H1 (cell line): Measurements from ENCODE around the gene LARP4B. TPM values are rescaled to one million over a fixed set of nuclear protein-coding genes. Genes with fewer than 3 reads are reported as not detected.

Experiments used
- CTCF ChIA-PET: fragments of 300-600 bp; sonication (Branson Sonifier 250); formaldehyde crosslinking; loops from one replicate; lab custom pipeline; 2021; ENCODE audit not compliant: partially characterized antibody; lab: Charles Lee
- POLR2A ChIA-PET: fragments of 300-600 bp; sonication (Branson Sonifier 250); formaldehyde crosslinking; loops from one replicate; lab custom pipeline; 2021; ENCODE audit warnings: inconsistent platforms; ENCODE audit not compliant: partially characterized antibody; lab: Charles Lee
- DNase-seq, 2 experiments: peaks; one replicate each; pipeline versions ENCODE4 v3.0.0 to v3.0.0-alpha.2; 2010 to 2022; ENCODE audit warnings: low spot score in 2 of 2, low read depth in 1 of 2, mixed read lengths in 1 of 2
- FAIRE-seq: peaks from 2 replicates; lab custom pipeline; 2011; peaks lifted over from hg19 to GRCh38; lab: Jason Lieb, UNC
- H2AFZ ChIP-seq: 2 replicates; pipeline ENCODE4 v1.8.1; 2012; ENCODE audit warnings: low read length, inconsistent platforms
- H2AK5ac ChIP-seq: 2 replicates; pipeline ENCODE4 v1.6.1; 2013; ENCODE audit warnings: low read depth, low read length
- H2BK120ac ChIP-seq: replicated peaks from 2 replicates; pipeline ENCODE3; 2013; ENCODE audit warnings: low read depth, low read length, inconsistent platforms
- H2BK12ac ChIP-seq: 2 replicates; pipeline ENCODE4 v1.6.1; 2013; ENCODE audit warnings: low read depth, low read length
- H2BK15ac ChIP-seq: 2 replicates; pipeline ENCODE4 v1.6.1; 2013; ENCODE audit warnings: low read length
- H2BK20ac ChIP-seq: 2 replicates; pipeline ENCODE4 v1.6.1; 2013; ENCODE audit warnings: low read length
- H2BK5ac ChIP-seq: 2 replicates; pipeline ENCODE4 v1.6.1; 2013; ENCODE audit warnings: low read depth, low read length
- H3K14ac ChIP-seq: 2 replicates; pipeline ENCODE4 v1.6.1; 2013; ENCODE audit warnings: inconsistent platforms; ENCODE audit not compliant: insufficient read length
- H3K18ac ChIP-seq: 2 replicates; pipeline ENCODE4 v1.6.1; 2013; ENCODE audit warnings: low read length; ENCODE audit errors: extremely low read depth
- H3K23ac ChIP-seq: 2 replicates; pipeline ENCODE4 v1.6.1; 2013; ENCODE audit warnings: inconsistent platforms; ENCODE audit not compliant: insufficient read length
- H3K23me2 ChIP-seq: 2 replicates; pipeline ENCODE4 v1.6.1; 2013; ENCODE audit warnings: low read depth, low read length
- H3K27ac ChIP-seq: 2 replicates; pipeline ENCODE4 v1.6.1; 2011; ENCODE audit warnings: low read depth, low read length, inconsistent platforms
- H3K27me3 ChIP-seq, 4 experiments: replicated peaks in 1 of 4; 1 replicate in 1 of 4; 2 replicates in 3 of 4; pipeline versions ENCODE4 v1.6.1 to v1.8.1; 2011 to 2013; ENCODE audit warnings: low read length in 3 of 4, mild to moderate bottlenecking in 3 of 4, inconsistent platforms in 2 of 4, mixed read lengths in 2 of 4, moderate library complexity in 1 of 4; ENCODE audit not compliant: control insufficient read depth in 3 of 4, insufficient read depth in 3 of 4; ENCODE audit errors: extremely low read depth in 1 of 4
- H3K36me3 ChIP-seq, 4 experiments: 2 replicates each; pipeline versions ENCODE4 v1.6.1 to v1.8.1; 2011 to 2013; ENCODE audit warnings: mild to moderate bottlenecking in 4 of 4, low read length in 3 of 4, moderate library complexity in 2 of 4, control low read depth in 1 of 4, inconsistent platforms in 1 of 4; ENCODE audit not compliant: insufficient read depth in 4 of 4, control insufficient read depth in 2 of 4
- H3K4ac ChIP-seq: replicated peaks from 2 replicates; pipeline ENCODE3; 2013; ENCODE audit warnings: low read length, low read depth, mixed read lengths, inconsistent platforms; ENCODE audit not compliant: insufficient read length
- H3K4me1 ChIP-seq, 4 experiments: replicated peaks in 1 of 4; 1 replicate in 1 of 4; 2 replicates in 3 of 4; pipeline versions ENCODE4 v1.6.1 to v1.8.1; 2011 to 2013; ENCODE audit warnings: low read length in 3 of 4, inconsistent platforms in 2 of 4, mixed read lengths in 1 of 4; ENCODE audit not compliant: insufficient read depth in 4 of 4, control insufficient read depth in 3 of 4
- H3K4me2 ChIP-seq, 2 experiments: 2 replicates each; pipeline versions ENCODE4 v1.6.1 to v1.8.1; 2011 to 2013; ENCODE audit warnings: low read depth in 2 of 2, low read length in 2 of 2, control low read depth in 1 of 2, inconsistent platforms in 1 of 2, mild to moderate bottlenecking in 1 of 2; ENCODE audit not compliant: insufficient read depth in 1 of 2
- H3K4me3 ChIP-seq, 4 experiments: fragments of 200-600, 300-600 bp in 1 of 4; sonication (generic), shearing (Covaris generic), sonication (Bioruptor Twin) in 1 of 4; 2 replicates each; pipeline versions ENCODE4 v1.5.1 to v1.8.1; 2011 to 2016; ENCODE audit warnings: low read length in 4 of 4, low read depth in 3 of 4, control low read depth in 2 of 4, inconsistent platforms in 2 of 4, mild to moderate bottlenecking in 2 of 4, mixed read lengths in 1 of 4, moderate library complexity in 1 of 4; ENCODE audit not compliant: insufficient read depth in 2 of 4; ENCODE audit errors: extremely low read depth in 1 of 4
- H3K56ac ChIP-seq: replicated peaks from 2 replicates; pipeline ENCODE3; 2013; ENCODE audit warnings: low read depth, mild to moderate bottlenecking, mixed read lengths, low read length, inconsistent platforms; ENCODE audit not compliant: insufficient read length
- H3K79me1 ChIP-seq: 2 replicates; pipeline ENCODE4 v1.6.1; 2013; ENCODE audit warnings: low read depth, low read length, control low read depth
- H3K79me2 ChIP-seq, 2 experiments: 2 replicates each; pipeline versions ENCODE4 v1.6.1 to v1.8.1; 2012 to 2013; ENCODE audit warnings: low read length in 2 of 2, mild to moderate bottlenecking in 2 of 2, inconsistent platforms in 1 of 2; ENCODE audit not compliant: insufficient read depth in 2 of 2, control insufficient read depth in 1 of 2
- H3K9ac ChIP-seq, 4 experiments: replicated peaks in 1 of 4; 1 replicate in 1 of 4; 2 replicates in 3 of 4; pipeline versions ENCODE4 v1.6.1 to v1.8.1; 2011 to 2013; ENCODE audit warnings: low read depth in 3 of 4, low read length in 3 of 4, control low read depth in 2 of 4, mild to moderate bottlenecking in 2 of 4, moderate library complexity in 2 of 4, inconsistent platforms in 1 of 4; ENCODE audit errors: extremely low read depth in 1 of 4
- H3K9me3 ChIP-seq, 2 experiments: 2 replicates each; pipeline versions ENCODE4 v1.6.1 to v1.8.1; 2012 to 2013; ENCODE audit warnings: mild to moderate bottlenecking in 2 of 2, moderate library complexity in 2 of 2, control low read depth in 1 of 2, inconsistent platforms in 1 of 2, low read depth in 1 of 2, low read length in 1 of 2, mixed read lengths in 1 of 2; ENCODE audit not compliant: insufficient read depth in 2 of 2
- H4K20me1 ChIP-seq, 2 experiments: replicated peaks in 1 of 2; 2 replicates each; pipeline versions ENCODE3 to v1.8.1; 2011 to 2013; ENCODE audit warnings: inconsistent platforms in 2 of 2, low read length in 2 of 2, mild to moderate bottlenecking in 1 of 2; ENCODE audit not compliant: insufficient read depth in 2 of 2, control insufficient read depth in 1 of 2
- H4K5ac ChIP-seq: 2 replicates; pipeline ENCODE4 v1.6.1; 2013; ENCODE audit warnings: low read length, low read depth, mixed read lengths, inconsistent platforms; ENCODE audit not compliant: insufficient read length
- H4K8ac ChIP-seq: 2 replicates; pipeline ENCODE4 v1.8.0; 2013; ENCODE audit warnings: mild to moderate bottlenecking, moderate library complexity, low read length, inconsistent platforms; ENCODE audit not compliant: insufficient read depth; ENCODE audit errors: extremely low read depth
- H4K91ac ChIP-seq: replicated peaks from 2 replicates; pipeline ENCODE3; 2013; ENCODE audit warnings: low read length, mixed read lengths, inconsistent platforms; ENCODE audit not compliant: insufficient read length
- CBX5 ChIP-seq: fragments of 300-800, 300-1000 bp; sonication (generic); IDR thresholded peaks from 2 replicates; pipeline ENCODE4 v1.7.1; 2016; ENCODE audit warnings: antibody characterized with exemption, low read length, low read depth
- CHD1 ChIP-seq: IDR thresholded peaks from 2 replicates; pipeline ENCODE4 v1.6.1; 2012; ENCODE audit warnings: low read depth, low read length, improper control_type of control experiment
- CHD2 ChIP-seq: IDR thresholded peaks from 2 replicates; pipeline ENCODE4 v1.6.1; 2012; ENCODE audit warnings: low read length, improper control_type of control experiment
- CREB1 ChIP-seq: IDR thresholded peaks from 2 replicates; pipeline ENCODE4 v1.6.1; 2012; ENCODE audit warnings: inconsistent platforms
- GTF2F1 ChIP-seq: IDR thresholded peaks from 2 replicates; pipeline ENCODE4 v1.6.1; 2012; ENCODE audit warnings: low read depth, low read length, improper control_type of control experiment, borderline replicate concordance
- HDAC2 ChIP-seq, 2 experiments: fragments of 300-600 bp in 1 of 2; sonication (generic) in 1 of 2; IDR thresholded peaks; 2 replicates each; pipeline ENCODE4 v1.6.1; 2011 to 2012; ENCODE audit warnings: low read depth in 2 of 2, low read length in 2 of 2, mild to moderate bottlenecking in 2 of 2, moderate library complexity in 2 of 2, borderline replicate concordance in 1 of 2, inconsistent platforms in 1 of 2
- KDM1A ChIP-seq: fragments of 200-600, 300-600 bp; sonication (generic); IDR thresholded peaks from 2 replicates; pipeline ENCODE4 v1.7.1; 2016; ENCODE audit warnings: mild to moderate bottlenecking, low read length, borderline replicate concordance
- KDM4A ChIP-seq: IDR thresholded peaks from one replicate; pipeline ENCODE4 v1.7.1; 2012; ENCODE audit warnings: low read depth, mild to moderate bottlenecking, moderate library complexity, low read length, inconsistent platforms; ENCODE audit not compliant: severe bottlenecking
- RAD21 ChIP-seq, 2 experiments: IDR thresholded peaks in 1 of 2; conservative IDR thresholded peaks in 1 of 2; 2 replicates each; pipeline ENCODE4 v1.6.1; 2011; ENCODE audit warnings: low read depth in 2 of 2, low read length in 2 of 2, improper control_type of control experiment in 1 of 2, inconsistent platforms in 1 of 2, mild to moderate bottlenecking in 1 of 2, moderate library complexity in 1 of 2
- SAP30 ChIP-seq: fragments of 300-600 bp; sonication (generic); IDR thresholded peaks from 2 replicates; pipeline ENCODE4 v1.7.1; 2012; ENCODE audit warnings: low read length, moderate library complexity, mild to moderate bottlenecking, inconsistent platforms; ENCODE audit not compliant: insufficient read depth, insufficient replicate concordance
- TAF7 ChIP-seq: optimal IDR thresholded peaks from 2 replicates; pipeline ENCODE3; 2011; ENCODE audit warnings: low read depth, mild to moderate bottlenecking, inconsistent platforms, low read length, moderate library complexity, borderline replicate concordance
- ZNF274 ChIP-seq: IDR thresholded peaks from 2 replicates; pipeline ENCODE4 v1.7.0; 2012; ENCODE audit warnings: low read length, borderline replicate concordance; ENCODE audit errors: extremely low read depth
- WGBS, 2 experiments: shearing (Covaris generic) in 1 of 2; methylation state at CpG; one replicate each; pipeline versions ENCODE4 v1.1.6 to v1.1.7; 2013 to 2015; ENCODE audit warnings: low lambda C conversion rate in 2 of 2, mixed read lengths in 2 of 2, inconsistent platforms in 1 of 2, low coverage in 1 of 2, missing lambda C conversion rate in 1 of 2; ENCODE audit not compliant: insufficient replicate concordance in 2 of 2, insufficient coverage in 1 of 2, insufficient read length in 1 of 2; ENCODE audit errors: extremely low coverage in 1 of 2, missing lambda C conversion rate in 1 of 2; 5-methylcytosine and 5-hydroxymethylcytosine counted together
- polyA plus RNA-seq, 7 experiments: library from polyadenylated mRNA; depleted of rRNA in 3 of 7; stranded (reverse) in 5 of 7; unstranded in 2 of 7; fragments of >200 nt in 5 of 7; fragments of 200-250 nt in 2 of 7; gene quantifications; 1 replicate in 5 of 7; 2 replicates in 1 of 7; 4 replicates in 1 of 7; pipeline versions ENCODE4 v1.2.1 to v1.2.3, GENCODE V29; 2011 to 2013; ENCODE audit warnings: missing spikeins in 2 of 7, mixed read lengths in 2 of 7
- total RNA-seq: library from RNA; stranded (reverse); fragmentation: NEBNext Ultra II Directional; extraction: Animal tissue kit (Norgen Biotek cat#: 25700); gene quantifications from 2 replicates; pipeline ENCODE4 v1.2.1, GENCODE V29; 2021

Gene LARP4B
- total and polyA plus RNA-seq, 2 of the 8 experiments (the other 6 are each of a cell fraction or from before 2014, with no cell fraction given): 20.1 to 78.6 TPM

DNA sequence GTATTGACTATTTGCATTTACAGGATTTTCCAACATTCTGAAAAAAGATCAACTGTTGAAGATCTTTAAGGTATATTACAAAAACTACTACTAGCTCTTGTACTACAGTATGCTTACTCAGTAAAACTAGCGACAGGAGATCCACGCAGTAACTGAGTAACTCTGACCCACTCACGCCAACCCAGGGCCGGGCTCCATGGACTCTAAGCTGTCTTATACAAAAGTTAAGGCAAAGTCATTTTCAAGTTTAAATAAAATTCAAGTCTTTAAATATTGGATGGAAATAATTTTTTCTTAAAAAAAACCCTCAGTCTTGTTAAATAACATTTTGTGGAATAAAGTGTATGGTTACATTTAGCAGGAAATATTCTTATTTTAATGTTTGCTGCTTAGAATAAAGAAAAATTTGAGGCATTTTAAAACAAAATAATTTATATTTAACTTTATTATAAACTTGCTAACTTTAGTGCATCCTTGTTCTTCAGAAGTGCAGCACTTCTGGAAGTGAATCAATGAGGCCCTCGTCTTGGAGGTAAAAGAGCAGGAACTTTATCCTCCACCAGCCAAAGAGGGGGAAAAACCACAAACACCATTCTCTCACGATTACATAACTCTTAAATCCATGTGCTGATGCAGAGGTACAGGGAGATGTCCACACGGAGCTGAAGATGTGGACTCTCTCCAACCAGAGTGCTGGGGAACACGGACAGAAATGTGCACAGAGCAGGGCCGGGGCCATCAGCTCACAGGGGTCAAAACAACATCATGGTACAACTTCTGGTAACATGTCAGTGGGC is 119.9 kb downstream of the LARP4B start:
- no peak overlapping the region for H2BK20ac ChIP-seq
- H3K27ac ChIP-seq: no peak overlapping the region
- H2BK15ac ChIP-seq: no peak overlapping the region
- H2AFZ ChIP-seq: no peak overlapping the region
- H3K79me2 ChIP-seq: no peaks in the 10 kb centered on the region
- H3K4me2 ChIP-seq: no peak overlapping the region
- H3K9me3 ChIP-seq: no peaks in the 10 kb centered on the region
- no peaks in the 10 kb centered on the region for H3K23me2 ChIP-seq
- ChIA-PET POLR2A (no interaction called here), CTCF (interaction anchor here (0.7 to 1.8 kb wide), 6 partner anchors 8 to 53 kb away, joined by 3 to 6 read pairs (median 4); no protein-coding TSS in a partner anchor)
- H3K4me1 ChIP-seq: no peaks in the 10 kb centered on the region; a peak in 1 of 7 replicates
- H3K4me3 ChIP-seq: no peak overlapping the region
- peaks cover 0 to 10% of the 10 kb centered on the region in 2 experiments for H4K20me1 ChIP-seq
- DNase-seq (no peak), FAIRE-seq (no peak)
- no peak overlapping the region for H2BK12ac ChIP-seq
- no peak overlapping the region for H3K14ac ChIP-seq
- no peak overlapping the region for H3K56ac ChIP-seq
- peaks cover 2% of the 10 kb centered on the region; the same call in 1 of the 2 replicates for H3K79me1 ChIP-seq
- no peak overlapping the region for H2BK5ac ChIP-seq
- no peak overlapping the region for H3K23ac ChIP-seq
- H3K4ac ChIP-seq: no peak overlapping the region
- no peak overlapping the region for H4K5ac ChIP-seq
- H2BK120ac ChIP-seq: no peak overlapping the region
- H3K36me3 ChIP-seq: peaks cover 23 to 72% (median 44%) of the 10 kb centered on the region in 4 experiments
- H3K18ac ChIP-seq: no peak overlapping the region
- H3K9ac ChIP-seq: no peak overlapping the region
- H4K91ac ChIP-seq: no peak overlapping the region
- H4K8ac ChIP-seq: no peak overlapping the region; the same call in 1 of the 2 replicates
- H3K27me3 ChIP-seq: no peaks in the 10 kb centered on the region
- 86% methylated on average over 9 of the region's 9 CpGs; no CpG with 5 or more reads in 1 of the 2 experiments for WGBS, 2 experiments
- H2AK5ac ChIP-seq: no peak overlapping the region
- TF ChIP-seq CHD1: no peak
- no peak for TF ChIP-seq RAD21 (IDR thresholded peaks at IDR 0.05 in 1 of 2, conservative IDR thresholded peaks at IDR 0.05 in 1 of 2; ENCODE audit: low read depth in 2 of 2, low read length in 2 of 2)
- no peak for TF ChIP-seq TAF7
- TF ChIP-seq CHD2: no peak
- no peak for TF ChIP-seq SAP30
- no peak for TF ChIP-seq KDM1A
- TF ChIP-seq CBX5: no peak
- no peak for TF ChIP-seq HDAC2 (IDR thresholded peaks at IDR 0.05; ENCODE audit: borderline replicate concordance in 1 of 2, low read depth in 2 of 2, low read length in 2 of 2)
- TF ChIP-seq KDM4A: no peak
- no peak for TF ChIP-seq CREB1
- TF ChIP-seq ZNF274: no peak
- TF ChIP-seq GTF2F1: no peak
